ENCODE data around the gene PRAC2.

The PRAC2 gene

GRCh38 chr17:48679385-48680096 lies 43.4 kb upstream of the PRAC2 start:
- H3K79me2 ChIP-seq (ENCODE audit: control insufficient read depth, low read length) = no peaks in the 10 kb centered on the region
- H3K4me1 ChIP-seq (ENCODE audit: control insufficient read depth, low read length) = no peaks in the 10 kb centered on the region
- H3K27me3 ChIP-seq (ENCODE audit: control insufficient read depth, low read length) = peaks cover 31% of the 10 kb centered on the region
- H3K4me3 ChIP-seq (ENCODE audit: low read length) = no peak overlapping the region
- H3F3A ChIP-seq (ENCODE audit: control insufficient read depth, insufficient read depth) = no peaks in the 10 kb centered on the region
- H3K27ac ChIP-seq (ENCODE audit: low read depth, low read length) = no peak overlapping the region
- H4K20me1 ChIP-seq (ENCODE audit: control insufficient read depth, insufficient read depth, low read depth, low read length) = no peaks in the 10 kb centered on the region
- H3K9me3 ChIP-seq (ENCODE audit: control insufficient read depth, insufficient read depth, low read length) = no peaks in the 10 kb centered on the region
- TF ChIP-seq CTCF (IDR thresholded peaks at IDR 0.05; ENCODE audit: low read depth, low read length, poor library complexity, severe bottlenecking) (no peak), EZH2phosphoT487 (IDR thresholded peaks at IDR 0.05; ENCODE audit: borderline replicate concordance, low read length) (no peak)
- no peak overlapping the region for H3K4me2 ChIP-seq (ENCODE audit: low read length)
- no peaks in the 10 kb centered on the region for H3K36me3 ChIP-seq (ENCODE audit: control insufficient read depth, low read length)
- no peaks in the 10 kb centered on the region for H3K9me2 ChIP-seq (replicated peaks; ENCODE audit: control insufficient read depth, low read length)

- H3F3A ChIP-seq (ENCODE audit: control insufficient read depth, insufficient read depth) = no peaks in the 10 kb centered on the region
- H3K27me3 ChIP-seq (ENCODE audit: control insufficient read depth, low read length) = peaks cover 31% of the 10 kb centered on the region
- no peaks in the 10 kb centered on the region for H4K20me1 ChIP-seq (ENCODE audit: control insufficient read depth, insufficient read depth, low read depth, low read length)
- no peaks in the 10 kb centered on the region for H3K4me1 ChIP-seq (ENCODE audit: control insufficient read depth, low read length)
- no peak overlapping the region for H3K27ac ChIP-seq (ENCODE audit: low read depth, low read length)
- H3K36me3 ChIP-seq (ENCODE audit: control insufficient read depth, low read length) = no peaks in the 10 kb centered on the region
- TF ChIP-seq CTCF (IDR thresholded peaks at IDR 0.05; ENCODE audit: low read depth, low read length, poor library complexity, severe bottlenecking) (no peak), EZH2phosphoT487 (IDR thresholded peaks at IDR 0.05; ENCODE audit: borderline replicate concordance, low read length) (no peak)
- H3K4me3 ChIP-seq (ENCODE audit: low read length) = no peak overlapping the region
- no peaks in the 10 kb centered on the region for H3K9me3 ChIP-seq (ENCODE audit: control insufficient read depth, insufficient read depth, low read length)
- H3K79me2 ChIP-seq (ENCODE audit: control insufficient read depth, low read length) = no peaks in the 10 kb centered on the region
- no peaks in the 10 kb centered on the region for H3K9me2 ChIP-seq (replicated peaks; ENCODE audit: control insufficient read depth, low read length)
- H3K4me2 ChIP-seq (ENCODE audit: low read length) = no peak overlapping the region
Observed at GRCh38 chr17:48681609-48682008, 41.4 kb upstream of the PRAC2 start.

GRCh38 chr17:48690655-48691054 lies 32.3 kb upstream of the PRAC2 start:
- H4K20me1 ChIP-seq (ENCODE audit: control insufficient read depth, insufficient read depth, low read depth, low read length) = no peaks in the 10 kb centered on the region
- H3K27me3 ChIP-seq (ENCODE audit: control insufficient read depth, low read length) = no peaks in the 10 kb centered on the region
- H3K79me2 ChIP-seq (ENCODE audit: control insufficient read depth, low read length) = no peaks in the 10 kb centered on the region
- no peaks in the 10 kb centered on the region for H3F3A ChIP-seq (ENCODE audit: control insufficient read depth, insufficient read depth)
- no peak overlapping the region for H3K4me2 ChIP-seq (ENCODE audit: low read length)
- no peak overlapping the region for H3K27ac ChIP-seq (ENCODE audit: low read depth, low read length)
- H3K4me1 ChIP-seq (ENCODE audit: control insufficient read depth, low read length) = no peaks in the 10 kb centered on the region
- H3K9me3 ChIP-seq (ENCODE audit: control insufficient read depth, insufficient read depth, low read length) = no peaks in the 10 kb centered on the region
- H3K36me3 ChIP-seq (ENCODE audit: control insufficient read depth, low read length) = no peaks in the 10 kb centered on the region
- H3K9me2 ChIP-seq (replicated peaks; ENCODE audit: control insufficient read depth, low read length) = no peaks in the 10 kb centered on the region
- no peak for TF ChIP-seq CTCF (IDR thresholded peaks at IDR 0.05; ENCODE audit: low read depth, low read length, poor library complexity, severe bottlenecking)
- no peak for TF ChIP-seq EZH2phosphoT487 (IDR thresholded peaks at IDR 0.05; ENCODE audit: borderline replicate concordance, low read length)
- no peak overlapping the region for H3K4me3 ChIP-seq (ENCODE audit: low read length)

Data from DOHH2 (cell line).